BLaER1 (cell line): ENCODE results near the gene COG3.

Source experiments
- H3K27ac ChIP-seq: shearing (Covaris generic); formaldehyde crosslinking; 2 replicates; pipeline ENCODE4 v1.8.1; 2022
- H3K27me3 ChIP-seq: shearing (Covaris generic); formaldehyde crosslinking; 2 replicates; pipeline ENCODE4 v1.8.1; 2022
- H3K36me3 ChIP-seq: shearing (Covaris generic); formaldehyde crosslinking; 2 replicates; pipeline ENCODE4 v1.8.1; 2022
- H3K4me1 ChIP-seq: shearing (Covaris generic); formaldehyde crosslinking; 2 replicates; pipeline ENCODE4 v1.8.1; 2022
- H3K4me2 ChIP-seq: shearing (Covaris generic); formaldehyde crosslinking; 2 replicates; pipeline ENCODE4 v1.8.1; 2022
- H3K4me3 ChIP-seq: shearing (Covaris generic); formaldehyde crosslinking; 2 replicates; pipeline ENCODE4 v1.8.1; 2022
- H3K9ac ChIP-seq: shearing (Covaris generic); formaldehyde crosslinking; 2 replicates; pipeline ENCODE4 v1.8.1; 2022
- H3K9me3 ChIP-seq: shearing (Covaris generic); formaldehyde crosslinking; 2 replicates; pipeline ENCODE4 v1.8.1; 2022
- H4K20me1 ChIP-seq: shearing (Covaris generic); formaldehyde crosslinking; 2 replicates; pipeline ENCODE4 v1.8.1; 2022
- Cebpa-rat ChIP-seq: shearing (Covaris generic); IDR thresholded peaks from 2 replicates; pipeline ENCODE4 v1.8.1; 2022

Gene COG3

DNA sequence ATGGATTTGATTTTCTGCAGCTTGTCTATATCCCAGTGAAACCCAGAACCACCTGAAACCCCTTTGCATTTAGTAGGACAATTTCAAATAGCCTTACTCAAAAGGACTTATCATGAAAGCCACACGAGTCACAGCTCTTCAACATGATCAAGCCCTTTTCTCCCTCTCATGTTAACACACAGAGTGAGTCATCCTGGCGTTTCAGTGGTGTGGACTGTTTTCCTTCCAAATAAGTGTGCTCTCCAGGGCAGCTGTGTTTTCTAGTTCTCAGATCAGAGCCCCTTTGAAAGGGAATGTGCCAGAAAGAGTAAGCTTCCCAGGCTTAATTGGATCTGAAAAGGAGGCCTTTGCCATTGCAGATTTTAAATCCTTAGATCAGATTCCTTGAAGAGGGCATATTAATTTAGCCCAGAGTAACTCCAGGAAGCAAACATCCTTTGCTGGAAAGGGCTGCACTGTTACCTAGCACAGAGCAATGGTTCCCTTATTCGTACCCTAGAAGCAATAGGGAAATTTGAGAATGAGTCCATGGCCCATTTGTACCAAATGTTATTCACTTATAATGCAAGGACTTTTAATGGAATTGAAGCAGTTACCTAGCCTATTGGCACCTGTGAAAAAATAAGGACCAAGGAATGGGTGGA, 99.5 kb downstream of the COG3 start:
- no peak overlapping the region for H3K27ac ChIP-seq
- H3K4me1 ChIP-seq = no peaks in the 10 kb centered on the region
- H3K9ac ChIP-seq = no peak overlapping the region
- no peak overlapping the region for H3K4me3 ChIP-seq
- TF ChIP-seq Cebpa-rat = no peak
- no peaks in the 10 kb centered on the region for H3K36me3 ChIP-seq
- H3K9me3 ChIP-seq = peaks cover 13% of the 10 kb centered on the region
- H3K4me2 ChIP-seq = no peak overlapping the region
- H4K20me1 ChIP-seq = no peaks in the 10 kb centered on the region
- no peaks in the 10 kb centered on the region for H3K27me3 ChIP-seq

DNA sequence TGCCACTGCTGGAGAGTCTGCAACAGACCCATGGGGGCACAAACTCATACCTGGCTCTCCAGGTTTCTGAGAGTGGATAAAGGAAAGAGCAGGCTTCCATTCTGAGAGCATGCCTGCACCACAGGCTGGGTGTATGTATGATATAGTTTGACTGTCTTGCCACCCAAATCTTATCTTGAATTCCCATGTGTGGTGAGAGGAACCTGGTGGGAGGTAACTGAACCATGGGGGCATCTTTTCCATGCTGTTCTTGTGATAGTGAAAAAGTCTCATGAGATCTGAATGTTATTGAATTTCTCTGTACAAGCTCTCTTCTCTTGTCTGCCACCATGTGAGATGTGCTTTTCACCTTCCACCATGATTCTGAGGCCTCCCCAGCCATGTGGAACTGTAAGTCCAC, 100.6 kb downstream of the COG3 start:
- Histone ChIP-seq H3K4me3 (no peak overlapping the region), H3K4me2 (no peak overlapping the region), H3K4me1 (no peaks in the 10 kb centered on the region), H3K27me3 (no peaks in the 10 kb centered on the region), H3K36me3 (no peaks in the 10 kb centered on the region), H3K27ac (no peak overlapping the region), H3K9me3 (peaks cover 13% of the 10 kb centered on the region), H4K20me1 (no peaks in the 10 kb centered on the region), H3K9ac (no peak overlapping the region)
- TF ChIP-seq Cebpa-rat = no peak

DNA sequence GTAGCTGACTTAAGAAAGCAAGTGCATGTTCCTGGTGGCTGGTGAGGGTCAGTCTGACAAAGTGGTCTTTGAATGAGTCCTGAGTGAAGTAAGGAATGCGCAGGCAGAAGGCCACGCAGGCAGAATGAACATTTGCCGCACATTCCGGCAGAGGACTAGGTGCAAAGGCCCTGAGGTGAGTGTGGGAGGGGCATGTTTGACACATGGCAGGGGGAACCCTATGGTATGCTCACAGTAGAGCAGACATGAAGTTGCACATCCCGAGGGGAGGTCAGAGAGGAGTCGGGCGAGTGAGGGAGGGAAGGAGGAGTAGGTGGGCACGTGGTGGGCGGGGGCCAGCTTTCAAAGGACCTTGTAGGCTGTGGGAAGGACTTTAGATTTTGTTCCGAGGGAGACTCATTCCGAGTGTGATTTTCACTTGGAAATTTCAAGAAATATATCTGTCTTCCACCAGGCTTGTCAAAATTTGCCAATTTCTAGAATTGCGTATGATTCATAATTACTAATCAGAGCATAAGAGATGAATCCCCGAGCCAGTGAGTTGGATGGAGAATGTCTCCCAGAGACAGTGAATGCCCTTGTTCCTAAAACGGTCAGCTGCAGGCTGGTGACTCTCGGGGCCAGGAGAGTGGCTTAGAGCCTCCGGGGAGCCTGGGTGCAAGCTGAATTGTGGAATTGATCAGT, 110.5 kb downstream of the COG3 start:
- Histone ChIP-seq H3K4me2 (no peak overlapping the region), H3K9ac (no peak overlapping the region), H3K27ac (no peak overlapping the region), H3K27me3 (no peaks in the 10 kb centered on the region), H3K4me3 (no peak overlapping the region), H3K36me3 (no peaks in the 10 kb centered on the region), H3K4me1 (no peaks in the 10 kb centered on the region), H4K20me1 (no peaks in the 10 kb centered on the region), H3K9me3 (no peaks in the 10 kb centered on the region)
- no peak for TF ChIP-seq Cebpa-rat

DNA sequence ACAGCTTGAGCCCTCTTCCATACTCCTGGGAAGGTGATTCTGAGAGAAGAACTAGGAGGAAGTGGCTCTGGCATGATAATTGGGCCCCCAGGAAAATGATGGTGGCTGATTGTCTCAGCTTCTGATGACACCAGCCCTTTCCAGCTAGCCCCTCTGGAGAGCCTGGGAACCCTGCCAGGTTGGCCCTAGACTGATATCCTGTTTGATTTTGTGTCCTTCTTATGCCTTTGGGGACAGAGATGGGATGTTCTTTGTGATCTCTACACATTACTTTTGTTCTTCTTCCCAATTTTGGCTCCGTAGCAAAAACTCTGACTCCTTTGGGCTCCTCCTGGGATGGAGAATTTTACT, 111.1 kb downstream of the COG3 start:
- Histone ChIP-seq H4K20me1 (no peaks in the 10 kb centered on the region), H3K9me3 (no peaks in the 10 kb centered on the region), H3K4me2 (no peak overlapping the region), H3K4me1 (no peaks in the 10 kb centered on the region), H3K36me3 (no peaks in the 10 kb centered on the region), H3K9ac (no peak overlapping the region), H3K27ac (no peak overlapping the region), H3K4me3 (no peak overlapping the region), H3K27me3 (no peaks in the 10 kb centered on the region)
- TF ChIP-seq Cebpa-rat = no peak

DNA sequence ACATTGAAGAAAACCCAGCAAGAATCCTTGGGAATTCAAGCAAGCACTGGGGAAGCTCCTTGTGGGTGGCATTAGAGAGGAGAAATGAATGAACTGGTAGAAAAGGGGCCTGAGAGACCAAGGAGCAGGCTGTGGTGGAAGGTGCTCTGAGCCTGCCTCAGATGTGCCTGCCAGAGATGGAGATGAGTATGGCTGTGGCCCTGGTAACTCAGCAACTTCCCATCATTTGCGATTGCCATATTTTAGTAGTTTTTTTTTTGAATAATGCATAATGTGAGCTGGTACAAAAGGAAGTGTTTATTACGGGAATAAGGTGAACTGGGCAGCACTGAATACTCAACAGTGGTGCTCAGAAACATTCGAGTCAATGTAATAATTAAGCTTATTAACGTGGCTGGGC, 111.7 kb downstream of the COG3 start:
- Histone ChIP-seq H3K9me3 (no peaks in the 10 kb centered on the region), H3K27ac (no peak overlapping the region), H3K9ac (no peak overlapping the region), H3K27me3 (no peaks in the 10 kb centered on the region), H3K4me3 (no peak overlapping the region), H3K36me3 (no peaks in the 10 kb centered on the region), H3K4me1 (no peaks in the 10 kb centered on the region), H3K4me2 (no peak overlapping the region), H4K20me1 (no peaks in the 10 kb centered on the region)
- TF ChIP-seq Cebpa-rat = no peak

DNA sequence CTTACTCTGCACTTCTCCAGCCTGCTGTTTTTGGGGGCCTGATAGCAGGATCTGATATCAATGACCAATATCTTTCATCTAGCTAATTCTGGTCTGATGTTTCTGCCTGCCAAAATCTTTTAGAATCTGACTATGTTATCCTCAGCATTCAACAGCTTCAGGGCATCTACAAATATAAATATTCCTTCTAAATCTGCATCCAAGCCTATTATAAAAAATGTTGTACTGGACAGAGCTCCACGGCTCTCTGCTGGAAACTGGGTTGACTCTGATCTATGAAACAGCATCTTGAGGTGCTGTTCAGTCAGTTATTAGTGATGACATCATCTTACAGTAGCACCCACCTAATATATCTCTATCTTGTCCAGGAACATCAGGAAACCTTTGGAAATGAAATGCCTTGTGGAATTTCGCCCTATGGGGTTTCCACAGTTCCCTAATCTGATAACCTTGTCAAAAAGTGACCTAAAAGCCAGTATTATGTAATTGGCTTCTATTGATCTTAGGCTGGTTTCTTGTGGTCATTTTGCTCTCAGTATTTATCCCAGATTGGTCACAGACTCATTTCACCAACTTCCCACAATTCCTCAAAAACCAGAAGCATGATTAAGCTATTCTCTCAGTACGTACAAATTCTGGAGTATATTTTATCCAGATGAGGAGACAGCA, 117.8 kb downstream of the COG3 start:
- H3K27ac ChIP-seq = no peak overlapping the region
- H3K36me3 ChIP-seq = no peaks in the 10 kb centered on the region
- H3K4me2 ChIP-seq = no peak overlapping the region
- no peak overlapping the region for H3K9ac ChIP-seq
- 0 out of 2 replicates have a peak, but pooled peaks cover 4% of the 10 kb centered on the region for H3K9me3 ChIP-seq
- no peak for TF ChIP-seq Cebpa-rat
- no peaks in the 10 kb centered on the region for H3K27me3 ChIP-seq
- H4K20me1 ChIP-seq = no peaks in the 10 kb centered on the region
- no peaks in the 10 kb centered on the region for H3K4me1 ChIP-seq
- no peak overlapping the region for H3K4me3 ChIP-seq

DNA sequence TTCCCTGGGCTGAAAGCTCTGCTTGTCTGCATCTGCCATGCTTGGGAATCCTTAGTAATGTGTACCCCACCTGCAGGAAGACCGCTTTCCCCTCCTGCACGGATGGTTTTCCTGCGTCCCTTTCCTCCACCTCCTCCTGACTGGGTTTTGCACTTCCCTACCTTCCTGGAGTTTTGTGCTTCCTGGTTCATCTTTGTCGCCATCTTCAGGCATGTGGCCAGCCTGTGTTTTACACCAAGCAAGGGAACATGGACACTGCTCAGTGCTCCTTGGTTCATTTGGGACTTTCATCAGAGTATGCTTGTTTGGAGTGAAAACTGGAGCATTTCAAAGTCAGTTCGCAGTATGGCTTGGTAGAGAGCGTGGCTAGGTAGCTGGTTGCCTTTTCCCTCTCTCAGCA, 120.1 kb downstream of the COG3 start:
- H3K27me3 ChIP-seq = no peaks in the 10 kb centered on the region
- H3K4me3 ChIP-seq = no peak overlapping the region
- no peaks in the 10 kb centered on the region for H3K36me3 ChIP-seq
- H3K4me2 ChIP-seq = no peak overlapping the region
- H3K27ac ChIP-seq = no peak overlapping the region
- H4K20me1 ChIP-seq = no peaks in the 10 kb centered on the region
- 0 out of 2 replicates have a peak, but pooled peaks cover 4% of the 10 kb centered on the region for H3K9me3 ChIP-seq
- no peak for TF ChIP-seq Cebpa-rat
- no peak overlapping the region for H3K9ac ChIP-seq
- no peaks in the 10 kb centered on the region for H3K4me1 ChIP-seq
